Smooth muscle cell (in vitro differentiated cells): ENCODE data around the gene CAMTA1. TPM values are rescaled to one million over a fixed set of nuclear protein-coding genes. Genes with fewer than 3 reads are reported as not detected.

ENCODE experiments used
- DNase-seq: peaks from one replicate; lab custom pipeline; 2025; ENCODE audit not compliant: unreplicated experiment; lab: John Stamatoyannopoulos, UW
- H2AFZ ChIP-seq: fragments of 200-600 bp; sonication (generic); 2 replicates; pipeline ENCODE4 v1.6.0; 2016; ENCODE audit warnings: antibody characterized with exemption, low read depth, mild to moderate bottlenecking
- H3F3A ChIP-seq: fragments of 200-600 bp; sonication (generic); 2 replicates; pipeline ENCODE4 v1.6.0; 2017; ENCODE audit warnings: antibody characterized with exemption, low read depth
- H3K27ac ChIP-seq: fragments of 200-600 bp; sonication (generic); 2 replicates; pipeline ENCODE4 v1.5.1; 2016; ENCODE audit warnings: low read depth, mild to moderate bottlenecking
- H3K27me3 ChIP-seq: fragments of 200-600 bp; sonication (generic); 2 replicates; pipeline ENCODE4 v1.6.1; 2016; ENCODE audit warnings: low read depth, mild to moderate bottlenecking
- H3K36me3 ChIP-seq: fragments of 200-600 bp; sonication (generic); 2 replicates; pipeline ENCODE4 v1.5.1; 2016; ENCODE audit warnings: low read depth
- H3K4me1 ChIP-seq: fragments of 200-600 bp; sonication (generic); 2 replicates; pipeline ENCODE4 v1.5.1; 2016; ENCODE audit warnings: low read depth
- H3K4me2 ChIP-seq: fragments of 200-600 bp; sonication (generic); 2 replicates; pipeline ENCODE4 v1.6.0; 2016; ENCODE audit warnings: mild to moderate bottlenecking
- H3K4me3 ChIP-seq: fragments of 200-600 bp; sonication (generic); 2 replicates; pipeline ENCODE4 v1.5.1; 2016; ENCODE audit warnings: mild to moderate bottlenecking
- H3K79me2 ChIP-seq: fragments of 200-600 bp; sonication (generic); 2 replicates; pipeline ENCODE4 v1.6.0; 2016; ENCODE audit warnings: low read depth, mild to moderate bottlenecking
- H3K9ac ChIP-seq: fragments of 200-600 bp; sonication (generic); 2 replicates; pipeline ENCODE4 v1.6.0; 2016; ENCODE audit warnings: low read depth
- H3K9me3 ChIP-seq: fragments of 200-600 bp; sonication (generic); replicated peaks from 2 replicates; pipeline ENCODE4 v1.5.1; 2016; ENCODE audit warnings: low read depth
- H4K20me1 ChIP-seq: fragments of 200-600 bp; sonication (generic); 2 replicates; pipeline ENCODE4 v1.6.0; 2016; ENCODE audit warnings: low read depth
- WGBS: methylation state at CpG from one replicate; pipeline ENCODE4 v1.1.7; 2016; ENCODE audit warnings: low lambda C conversion rate; 5-methylcytosine and 5-hydroxymethylcytosine counted together
- polyA plus RNA-seq: library from polyadenylated mRNA; unstranded; fragments of >200 nt; fragmentation: Nextera tagmentation; extraction: Ambion mirVana; gene quantifications from 2 replicates; pipeline ENCODE4 v1.2.1, GENCODE V29; 2016
- total RNA-seq: library from RNA; depleted of rRNA; stranded (reverse); fragments of >200 nt; gene quantifications from 2 replicates; pipeline ENCODE4 v1.2.3, GENCODE V29; 2014
- TF ChIP-seq, protein P1 (sequence below): fragments of 200-600 bp; sonication (generic); IDR thresholded peaks from 2 replicates; pipeline ENCODE4 v1.5.1; 2017; ENCODE audit warnings: borderline replicate concordance, mild to moderate bottlenecking, antibody characterized with exemption; ENCODE audit not compliant: insufficient read depth, poor library complexity, severe bottlenecking

CAMTA1 gene
- total and polyA plus RNA-seq, 2 experiments from 2014 or later = 139 to 145 TPM

GRCh38 chr1:7611421-7612010 is 826.3 kb downstream of the CAMTA1 start:
- WGBS = 92% methylated on average over 9 of the region's 9 CpGs
- DNase-seq = no peak
- no peak overlapping the region for H2AFZ ChIP-seq
- TF ChIP-seq, protein P1, sequence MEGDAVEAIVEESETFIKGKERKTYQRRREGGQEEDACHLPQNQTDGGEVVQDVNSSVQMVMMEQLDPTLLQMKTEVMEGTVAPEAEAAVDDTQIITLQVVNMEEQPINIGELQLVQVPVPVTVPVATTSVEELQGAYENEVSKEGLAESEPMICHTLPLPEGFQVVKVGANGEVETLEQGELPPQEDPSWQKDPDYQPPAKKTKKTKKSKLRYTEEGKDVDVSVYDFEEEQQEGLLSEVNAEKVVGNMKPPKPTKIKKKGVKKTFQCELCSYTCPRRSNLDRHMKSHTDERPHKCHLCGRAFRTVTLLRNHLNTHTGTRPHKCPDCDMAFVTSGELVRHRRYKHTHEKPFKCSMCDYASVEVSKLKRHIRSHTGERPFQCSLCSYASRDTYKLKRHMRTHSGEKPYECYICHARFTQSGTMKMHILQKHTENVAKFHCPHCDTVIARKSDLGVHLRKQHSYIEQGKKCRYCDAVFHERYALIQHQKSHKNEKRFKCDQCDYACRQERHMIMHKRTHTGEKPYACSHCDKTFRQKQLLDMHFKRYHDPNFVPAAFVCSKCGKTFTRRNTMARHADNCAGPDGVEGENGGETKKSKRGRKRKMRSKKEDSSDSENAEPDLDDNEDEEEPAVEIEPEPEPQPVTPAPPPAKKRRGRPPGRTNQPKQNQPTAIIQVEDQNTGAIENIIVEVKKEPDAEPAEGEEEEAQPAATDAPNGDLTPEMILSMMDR = no peak
- H3K36me3 ChIP-seq = no peaks in the 10 kb centered on the region
- no peaks in the 10 kb centered on the region for H3K27me3 ChIP-seq
- no peaks in the 10 kb centered on the region for H4K20me1 ChIP-seq
- H3K4me3 ChIP-seq = no peak overlapping the region
- no peak overlapping the region for H3K4me2 ChIP-seq
- no peaks in the 10 kb centered on the region for H3K79me2 ChIP-seq
- H3F3A ChIP-seq = no peaks in the 10 kb centered on the region
- no peak overlapping the region for H3K9ac ChIP-seq
- H3K27ac ChIP-seq = no peak overlapping the region
- H3K4me1 ChIP-seq = peaks cover 7% of the 10 kb centered on the region
- H3K9me3 ChIP-seq = no peaks in the 10 kb centered on the region

DNA sequence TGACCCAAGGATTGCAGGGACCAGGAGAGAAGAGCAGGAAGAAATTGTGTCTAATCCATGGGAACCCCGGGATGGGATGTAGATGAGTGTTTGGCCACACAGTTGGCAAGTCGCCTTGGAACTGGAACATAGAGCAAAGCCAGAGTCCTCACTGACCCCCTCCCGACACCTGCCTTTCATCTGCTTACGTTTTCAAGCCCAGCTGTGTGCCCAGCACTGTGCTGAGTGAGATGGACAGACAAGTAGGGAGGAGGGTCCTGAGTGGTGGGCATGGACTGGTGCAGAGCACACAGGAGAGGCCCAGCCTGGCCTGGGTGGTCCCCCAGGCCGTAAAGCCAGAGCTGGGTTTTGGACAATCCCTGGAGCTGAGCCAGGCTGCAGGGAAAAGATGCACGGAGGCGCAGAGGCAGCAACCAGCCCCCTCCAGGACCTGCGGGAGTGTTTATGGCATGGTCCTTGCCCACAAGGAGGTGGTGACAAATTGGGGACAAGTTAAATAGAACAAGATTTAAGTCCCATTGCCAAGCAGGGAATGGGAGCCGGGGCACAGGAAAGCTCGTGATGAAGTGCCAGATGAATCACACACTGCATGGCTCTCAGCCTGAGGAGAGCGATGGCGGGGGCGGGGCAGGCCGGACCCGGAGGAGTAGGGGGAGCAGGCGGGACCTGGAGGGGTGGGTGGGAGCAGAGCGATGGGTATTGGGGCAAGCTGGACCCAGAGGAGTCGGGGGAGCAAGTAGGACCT is 828.0 kb downstream of the CAMTA1 start:
- Histone ChIP-seq H3K9me3 (no peaks in the 10 kb centered on the region), H3K27me3 (no peaks in the 10 kb centered on the region), H3K79me2 (no peaks in the 10 kb centered on the region), H3K4me3 (no peak overlapping the region), H2AFZ (no peak overlapping the region), H4K20me1 (no peaks in the 10 kb centered on the region), H3K36me3 (no peaks in the 10 kb centered on the region), H3K4me1 (peaks cover 7% of the 10 kb centered on the region), H3F3A (no peaks in the 10 kb centered on the region), H3K4me2 (no peak overlapping the region), H3K9ac (no peak overlapping the region), H3K27ac (no peak overlapping the region)
- TF ChIP-seq, protein P1 = no peak
- no peak for DNase-seq
- 72% methylated on average over 17 of the region's 18 CpGs for WGBS

DNA sequence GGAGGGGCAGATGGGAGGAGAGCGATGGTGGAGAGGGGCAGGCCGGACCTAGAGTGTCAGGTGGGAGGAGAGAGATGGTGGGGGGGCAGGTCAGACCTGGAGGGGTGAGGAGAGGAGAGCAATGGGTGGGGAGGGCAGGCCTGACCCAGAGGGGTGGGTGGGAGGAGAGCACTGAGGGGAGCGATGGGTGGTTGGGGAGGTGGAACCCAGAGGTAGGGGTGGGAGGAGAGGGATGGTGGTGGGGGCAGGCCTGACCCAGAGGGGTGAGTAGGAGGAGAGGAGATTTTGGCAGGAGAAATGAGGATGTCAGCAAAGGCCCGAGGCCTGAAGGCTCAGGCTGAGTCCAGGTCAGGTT is 828.6 kb downstream of the CAMTA1 start:
- Histone ChIP-seq H3K27me3 (no peaks in the 10 kb centered on the region), H3K9me3 (no peaks in the 10 kb centered on the region), H3K79me2 (no peaks in the 10 kb centered on the region), H3K36me3 (no peaks in the 10 kb centered on the region), H3K27ac (no peak overlapping the region), H3K4me1 (peaks cover 3% of the 10 kb centered on the region), H3F3A (no peaks in the 10 kb centered on the region), H4K20me1 (no peaks in the 10 kb centered on the region), H3K4me3 (no peak overlapping the region), H3K9ac (no peak overlapping the region), H3K4me2 (no peak overlapping the region), H2AFZ (no peak overlapping the region)
- TF ChIP-seq, protein P1 = no peak
- 83% methylated on average over 1 of the region's 4 CpGs for WGBS
- no peak for DNase-seq

GRCh38 chr1:7614576-7615074 is 829.4 kb downstream of the CAMTA1 start:
- H3K36me3 ChIP-seq = no peaks in the 10 kb centered on the region
- no peaks in the 10 kb centered on the region for H3K9me3 ChIP-seq
- no peaks in the 10 kb centered on the region for H3K27me3 ChIP-seq
- 53% methylated on average over 9 of the region's 9 CpGs for WGBS
- no peak overlapping the region for H3K4me3 ChIP-seq
- TF ChIP-seq, protein P1 = no peak
- H2AFZ ChIP-seq = no peak overlapping the region
- no peak overlapping the region for H3K27ac ChIP-seq
- no peaks in the 10 kb centered on the region for H3F3A ChIP-seq
- DNase-seq = no peak
- H3K9ac ChIP-seq = no peak overlapping the region
- H3K79me2 ChIP-seq = no peaks in the 10 kb centered on the region
- no peaks in the 10 kb centered on the region for H4K20me1 ChIP-seq
- H3K4me1 ChIP-seq = no peaks in the 10 kb centered on the region
- H3K4me2 ChIP-seq = no peak overlapping the region
